Measurements from ENCODE around the gene VPS25. TPM values are rescaled to one million over a fixed set of nuclear protein-coding genes. Genes with fewer than 3 reads are reported as not detected.

The VPS25 gene
- total RNA-seq, 1 donor from 2014 or later = 59.4 TPM

DNA sequence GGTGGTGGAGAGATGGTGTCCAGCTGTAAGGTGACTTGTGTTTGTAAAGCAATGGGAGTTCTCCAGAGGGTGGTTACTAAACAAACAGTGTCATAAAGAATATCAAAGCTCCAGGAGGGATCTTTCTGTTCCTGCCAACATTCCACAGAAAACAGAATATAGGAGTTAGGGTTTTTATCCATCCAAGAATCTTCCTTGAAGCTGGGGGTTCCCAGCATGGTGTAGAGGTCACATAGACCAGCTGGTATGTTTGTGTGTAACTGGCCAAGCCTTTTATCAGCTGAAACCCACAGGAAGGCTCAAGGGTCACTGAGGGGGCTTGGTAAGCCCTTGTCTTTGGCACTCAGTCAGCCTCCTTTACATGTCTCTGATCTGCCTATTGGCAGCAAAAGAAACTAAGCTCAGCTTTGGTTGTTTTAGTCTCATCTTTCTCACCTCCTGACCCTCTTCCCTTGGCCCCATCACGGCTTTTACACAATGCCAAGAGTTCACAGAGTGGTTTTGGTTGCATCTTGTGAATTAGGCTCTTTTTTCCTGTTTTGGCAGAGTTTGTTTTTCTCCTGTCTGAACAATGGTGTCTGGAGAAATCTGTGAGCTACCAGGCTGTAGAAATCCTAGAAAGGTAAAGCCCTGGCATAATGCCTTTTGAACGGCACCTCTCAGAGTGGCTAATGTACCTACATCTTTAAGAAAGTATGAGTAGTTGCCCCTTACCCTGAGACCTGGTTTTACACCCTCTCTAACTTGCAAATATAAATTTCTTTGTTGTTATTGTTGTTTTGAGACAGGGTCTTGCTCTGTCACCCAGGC, 30.0 kb downstream of the VPS25 start:
- Mint-ChIP-seq H3K36me3 (no peaks in the 10 kb centered on the region), H3K27me3 (ENCODE audit: low read depth) (peaks cover 12% of the 10 kb centered on the region), H3K4me1 (peaks cover 5% of the 10 kb centered on the region), H3K27ac (no peak overlapping the region), H3K4me3 (no peak overlapping the region), H3K9me3 (no peaks in the 10 kb centered on the region)
- no peak for DNase-seq (ENCODE audit: low spot score in 2 of 2, unreplicated experiment in 2 of 2)
- TF ChIP-seq, protein P1, sequence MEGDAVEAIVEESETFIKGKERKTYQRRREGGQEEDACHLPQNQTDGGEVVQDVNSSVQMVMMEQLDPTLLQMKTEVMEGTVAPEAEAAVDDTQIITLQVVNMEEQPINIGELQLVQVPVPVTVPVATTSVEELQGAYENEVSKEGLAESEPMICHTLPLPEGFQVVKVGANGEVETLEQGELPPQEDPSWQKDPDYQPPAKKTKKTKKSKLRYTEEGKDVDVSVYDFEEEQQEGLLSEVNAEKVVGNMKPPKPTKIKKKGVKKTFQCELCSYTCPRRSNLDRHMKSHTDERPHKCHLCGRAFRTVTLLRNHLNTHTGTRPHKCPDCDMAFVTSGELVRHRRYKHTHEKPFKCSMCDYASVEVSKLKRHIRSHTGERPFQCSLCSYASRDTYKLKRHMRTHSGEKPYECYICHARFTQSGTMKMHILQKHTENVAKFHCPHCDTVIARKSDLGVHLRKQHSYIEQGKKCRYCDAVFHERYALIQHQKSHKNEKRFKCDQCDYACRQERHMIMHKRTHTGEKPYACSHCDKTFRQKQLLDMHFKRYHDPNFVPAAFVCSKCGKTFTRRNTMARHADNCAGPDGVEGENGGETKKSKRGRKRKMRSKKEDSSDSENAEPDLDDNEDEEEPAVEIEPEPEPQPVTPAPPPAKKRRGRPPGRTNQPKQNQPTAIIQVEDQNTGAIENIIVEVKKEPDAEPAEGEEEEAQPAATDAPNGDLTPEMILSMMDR (IDR thresholded peaks at IDR 0.05; ENCODE audit: unreplicated experiment) = no peak

DNA sequence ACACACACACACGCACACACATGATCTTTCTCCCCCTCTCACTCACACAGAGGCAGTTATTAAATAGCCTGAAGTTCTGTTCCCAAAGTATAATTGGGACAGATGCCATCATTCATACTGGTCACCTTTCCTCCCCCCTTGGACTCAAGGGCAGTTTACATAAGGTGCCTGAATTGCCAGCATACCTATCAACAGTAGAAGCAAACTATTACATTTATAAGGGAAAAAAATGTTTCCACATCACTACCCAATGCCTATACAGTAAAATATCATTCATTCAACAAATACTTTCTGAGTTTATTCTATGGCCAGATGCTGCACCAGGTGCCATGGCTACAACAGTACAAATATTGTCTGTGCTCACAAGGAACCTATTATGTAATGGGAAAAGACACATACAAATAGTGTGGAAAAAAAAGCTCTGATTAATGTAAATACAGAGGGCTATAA, 31.7 kb downstream of the VPS25 start:
- no peak overlapping the region for H3K4me3 Mint-ChIP-seq
- DNase-seq (ENCODE audit: low spot score in 2 of 2, unreplicated experiment in 2 of 2) = no peak
- no peaks in the 10 kb centered on the region for H3K4me1 Mint-ChIP-seq
- no peaks in the 10 kb centered on the region for H3K9me3 Mint-ChIP-seq
- H3K27me3 Mint-ChIP-seq (ENCODE audit: low read depth) = peaks cover 9% of the 10 kb centered on the region
- H3K36me3 Mint-ChIP-seq = peaks cover 2% of the 10 kb centered on the region
- TF ChIP-seq, protein P1 (IDR thresholded peaks at IDR 0.05; ENCODE audit: unreplicated experiment) = no peak
- no peak overlapping the region for H3K27ac Mint-ChIP-seq

DNA sequence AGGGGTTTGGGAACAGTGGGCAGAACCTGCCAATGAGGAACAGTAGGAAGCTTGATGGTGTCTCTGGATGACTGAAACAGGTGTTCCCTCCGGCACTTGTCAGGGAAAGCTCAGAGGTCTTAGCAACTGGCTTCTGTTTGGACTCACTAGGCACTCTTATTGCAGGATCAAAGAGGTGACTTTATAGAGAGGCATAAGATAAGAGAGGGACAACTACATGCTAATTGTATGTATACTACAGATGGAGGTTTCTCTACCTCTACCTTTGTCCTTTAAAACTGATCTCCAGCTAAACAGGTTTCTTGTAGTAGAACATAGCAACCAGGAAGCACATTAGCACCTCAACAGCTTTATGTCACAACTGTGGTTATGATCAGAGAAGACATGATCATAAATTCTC, 33.0 kb downstream of the VPS25 start:
- Mint-ChIP-seq H3K27me3 (ENCODE audit: low read depth) (peaks cover 5% of the 10 kb centered on the region), H3K4me3 (no peak overlapping the region), H3K9me3 (no peaks in the 10 kb centered on the region), H3K27ac (no peak overlapping the region), H3K4me1 (no peaks in the 10 kb centered on the region), H3K36me3 (peaks cover 10% of the 10 kb centered on the region)
- TF ChIP-seq, protein P1 (IDR thresholded peaks at IDR 0.05; ENCODE audit: unreplicated experiment) = no peak
- no peak for DNase-seq (ENCODE audit: low spot score in 2 of 2, unreplicated experiment in 2 of 2)

DNA sequence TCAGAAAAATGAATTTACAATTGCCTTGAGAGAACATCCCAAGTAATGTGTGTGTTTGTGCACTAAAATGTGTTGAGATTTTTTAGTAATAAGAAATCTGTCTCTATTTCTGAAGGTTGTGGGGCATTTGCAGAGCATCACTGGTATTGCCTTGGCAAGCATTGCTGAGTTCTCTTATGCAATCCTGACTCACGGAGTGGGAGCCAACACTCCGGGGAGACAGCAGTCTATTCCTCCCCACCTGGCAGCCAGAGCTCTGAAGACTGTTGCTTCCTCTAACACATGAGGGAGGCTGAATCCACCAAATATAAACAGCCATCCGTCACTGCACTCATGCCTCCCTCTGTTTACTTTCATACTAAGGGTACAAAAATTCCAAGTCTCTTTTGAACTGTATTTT, 36.0 kb downstream of the VPS25 start:
- TF ChIP-seq, protein P1 (IDR thresholded peaks at IDR 0.05; ENCODE audit: unreplicated experiment) = no peak
- Mint-ChIP-seq H3K9me3 (no peaks in the 10 kb centered on the region), H3K36me3 (peaks cover 20% of the 10 kb centered on the region), H3K4me1 (no peaks in the 10 kb centered on the region), H3K27ac (no peak overlapping the region), H3K27me3 (ENCODE audit: low read depth) (no peaks in the 10 kb centered on the region), H3K4me3 (no peak overlapping the region)
- DNase-seq (ENCODE audit: low spot score in 2 of 2, unreplicated experiment in 2 of 2) = no peak

DNA sequence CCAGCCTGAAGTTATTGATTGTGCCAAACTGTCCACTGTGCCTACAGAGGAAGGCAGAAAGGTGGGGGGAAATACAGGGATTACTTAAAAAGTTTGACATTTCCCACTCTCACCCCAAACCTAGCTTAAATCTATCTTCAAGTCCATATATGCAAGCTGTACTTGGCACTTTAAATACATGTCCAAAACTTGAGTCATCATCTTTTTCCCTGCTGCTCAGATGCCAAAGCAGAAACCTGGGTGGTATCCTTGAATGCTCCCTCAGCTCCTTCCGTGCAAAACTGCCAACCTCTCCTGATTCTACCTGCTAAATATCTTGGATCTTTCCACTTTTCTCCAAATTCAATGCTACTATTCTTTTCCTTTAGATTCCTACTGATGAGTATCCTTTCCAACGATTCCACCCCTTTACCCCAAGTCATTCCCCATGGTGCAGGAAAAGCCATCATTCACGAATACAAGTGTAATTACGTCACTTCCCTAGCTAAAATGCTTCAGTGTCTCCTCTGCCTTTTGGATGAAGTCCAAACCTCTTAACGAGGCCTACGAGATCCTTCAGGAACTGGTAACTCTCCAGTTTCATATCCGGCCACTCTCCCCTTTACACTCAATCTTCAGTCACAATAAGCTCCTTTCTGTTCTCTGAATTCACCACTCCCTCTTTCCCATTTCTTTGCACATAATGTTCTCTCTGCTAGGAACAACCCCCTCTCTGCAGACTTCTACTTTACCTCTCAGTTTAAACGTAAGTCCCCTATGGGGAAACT, 41.6 kb downstream of the VPS25 start:
- TF ChIP-seq, protein P1 (IDR thresholded peaks at IDR 0.05; ENCODE audit: unreplicated experiment) = no peak
- Mint-ChIP-seq H3K4me1 (no peaks in the 10 kb centered on the region), H3K36me3 (peaks cover 45% of the 10 kb centered on the region), H3K27me3 (ENCODE audit: low read depth) (no peaks in the 10 kb centered on the region), H3K27ac (no peak overlapping the region), H3K4me3 (no peak overlapping the region), H3K9me3 (no peaks in the 10 kb centered on the region)
- DNase-seq (ENCODE audit: low spot score in 2 of 2, unreplicated experiment in 2 of 2) = no peak

Measured in mesothelial cell of epicardium (in vitro differentiated cells).